Hippocampal formation (tissue), 2 donors: Measurements from ENCODE around the gene ALG2.

ENCODE experiments used
- DNase-seq, 2 donors: peaks; one replicate each; lab custom pipeline; 2025; lab: John Stamatoyannopoulos, UW

The ALG2 gene

DNA sequence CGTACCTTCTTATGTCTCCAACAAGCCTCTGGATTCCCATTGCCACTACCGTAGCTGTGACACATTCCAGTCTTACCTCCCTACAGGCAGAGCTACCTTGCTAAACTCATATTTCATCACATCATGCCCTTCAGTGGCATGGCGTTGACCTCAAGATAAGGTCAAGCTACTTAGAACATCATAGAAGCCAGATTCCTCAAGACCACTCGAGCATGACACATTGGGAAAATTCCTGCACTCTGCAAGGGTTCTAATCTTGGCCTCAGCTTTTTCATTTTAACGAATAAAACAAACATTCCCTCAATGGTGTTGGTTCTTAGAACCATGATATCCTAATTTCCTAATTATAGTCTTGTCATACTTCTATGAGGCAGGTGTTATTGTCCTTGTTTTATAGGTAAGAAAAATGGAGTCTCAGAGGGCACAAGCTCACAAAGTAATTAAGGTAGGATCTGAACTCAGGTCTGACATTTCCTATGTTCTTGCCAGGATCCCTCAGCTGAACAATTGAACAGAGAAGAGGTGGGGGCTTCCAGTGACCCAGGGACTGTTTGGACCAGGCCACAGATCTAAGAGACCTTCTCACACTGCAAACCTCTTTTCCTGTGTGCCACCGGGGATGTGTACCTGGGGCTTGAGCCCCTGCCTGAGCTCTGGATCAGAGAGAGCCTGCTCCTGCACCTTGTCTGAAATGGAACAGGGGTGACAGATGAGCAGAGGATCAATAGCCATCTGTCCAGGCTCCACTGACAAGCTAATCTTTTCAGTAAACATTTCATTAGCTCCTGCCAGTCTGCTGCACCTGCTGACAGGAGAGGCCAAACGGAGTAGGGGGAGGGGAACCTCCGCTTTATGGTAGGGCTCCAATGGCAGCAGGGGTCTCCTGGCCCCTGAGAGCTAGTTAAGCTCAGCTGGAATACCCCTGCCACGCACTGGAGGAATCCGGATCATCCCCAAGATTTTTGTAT lies 49.3 kb downstream of the ALG2 start:
- no peak for DNase-seq

DNA sequence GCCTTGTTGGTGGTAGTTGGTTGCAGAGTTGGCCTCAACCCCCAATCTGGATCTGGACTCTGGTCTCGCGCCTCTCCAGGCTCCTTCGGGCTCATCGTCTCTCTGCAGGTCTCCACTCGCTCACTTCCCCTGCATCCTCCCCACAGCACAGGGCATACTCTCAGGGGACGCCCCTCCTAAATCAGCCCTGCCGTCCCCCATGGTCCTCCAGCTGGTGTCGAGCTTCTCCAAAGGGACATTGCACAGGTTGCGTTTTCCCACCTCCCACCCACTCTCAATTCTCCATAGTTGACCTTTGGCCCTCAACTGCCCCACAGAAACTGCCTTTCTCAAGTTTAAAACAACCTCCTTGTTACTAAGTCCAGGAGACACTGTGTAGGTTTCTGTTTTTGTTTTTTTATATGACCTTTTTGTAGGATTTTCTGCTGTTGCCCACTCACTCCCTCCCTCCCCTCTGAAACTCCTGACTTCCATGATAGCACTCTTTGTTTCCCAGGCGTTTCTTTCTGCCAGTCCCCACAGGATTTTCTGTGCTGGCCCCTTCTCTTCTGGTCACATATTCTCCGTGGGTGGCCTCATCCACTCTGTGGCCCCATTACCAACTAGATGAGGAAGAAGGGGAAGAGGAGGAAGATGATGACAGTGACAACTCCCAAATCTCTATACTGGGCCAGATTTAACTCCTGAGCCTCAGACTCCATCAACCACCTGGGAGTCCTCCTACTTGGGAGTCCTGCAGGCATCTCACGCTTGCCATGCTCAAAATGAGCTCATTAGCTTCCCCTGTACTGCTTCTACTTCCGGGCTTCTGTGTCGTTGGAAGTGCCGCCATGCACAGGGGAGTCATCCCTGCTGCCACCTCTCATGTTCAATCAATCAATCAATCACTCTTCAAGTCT lies 50.3 kb downstream of the ALG2 start:
- DNase-seq = no peak

DNA sequence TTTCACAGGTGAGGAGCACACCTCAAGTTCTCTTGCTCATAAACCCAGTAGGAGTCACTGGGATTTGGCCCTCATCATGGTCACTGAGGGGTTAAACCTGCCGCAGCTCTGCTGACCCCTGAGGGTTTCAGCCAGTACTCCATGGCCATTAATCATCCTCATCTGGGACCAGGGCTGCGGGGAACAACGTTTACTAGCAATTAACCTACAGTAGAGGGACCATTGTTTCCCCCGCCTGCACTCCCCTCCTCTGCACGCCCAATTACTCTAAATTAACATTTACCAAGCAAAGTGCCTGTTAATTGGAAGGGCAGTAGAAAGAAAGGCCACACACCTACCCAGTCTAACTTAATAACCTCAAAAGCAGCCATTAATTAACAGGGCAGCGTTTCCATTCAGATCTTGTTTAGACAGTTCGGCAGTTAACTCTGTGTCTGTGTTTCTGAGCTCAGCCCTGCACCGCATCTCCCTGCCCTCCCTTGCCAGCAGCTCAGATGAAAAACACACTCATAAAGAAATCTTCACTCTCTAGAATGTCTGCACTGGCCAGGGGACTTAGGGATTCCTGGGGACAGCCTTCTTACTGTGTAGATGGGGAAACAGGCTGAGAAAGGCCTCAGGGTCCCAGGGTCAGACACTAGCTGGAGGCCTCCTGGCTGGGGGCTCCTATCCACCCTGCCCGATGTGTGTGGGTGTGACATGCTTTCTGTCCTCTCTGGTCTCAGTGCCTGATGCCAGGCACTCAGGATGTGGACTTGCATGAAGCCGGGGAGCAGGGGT lies 51.6 kb downstream of the ALG2 start:
- no peak for DNase-seq

DNA sequence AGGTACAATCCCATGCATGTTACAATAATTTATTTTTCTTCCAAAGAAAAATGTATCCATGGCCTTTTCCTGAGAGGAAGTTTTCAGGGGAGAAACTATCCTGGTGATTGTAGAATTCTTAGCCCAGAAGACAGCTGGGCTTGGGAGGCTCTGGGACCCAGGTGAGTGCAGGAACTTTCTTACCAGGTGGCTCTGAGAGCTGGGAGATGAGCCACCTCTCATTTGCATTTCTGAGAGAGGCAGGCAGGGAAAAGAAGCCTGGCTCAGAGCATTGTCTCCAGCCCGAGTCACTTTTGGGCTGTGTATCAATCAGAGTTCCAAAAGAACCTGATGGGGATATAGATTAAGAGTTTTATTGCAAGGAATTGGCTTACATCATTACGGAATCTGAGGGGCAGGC lies 52.7 kb downstream of the ALG2 start:
- no peak for DNase-seq

DNA sequence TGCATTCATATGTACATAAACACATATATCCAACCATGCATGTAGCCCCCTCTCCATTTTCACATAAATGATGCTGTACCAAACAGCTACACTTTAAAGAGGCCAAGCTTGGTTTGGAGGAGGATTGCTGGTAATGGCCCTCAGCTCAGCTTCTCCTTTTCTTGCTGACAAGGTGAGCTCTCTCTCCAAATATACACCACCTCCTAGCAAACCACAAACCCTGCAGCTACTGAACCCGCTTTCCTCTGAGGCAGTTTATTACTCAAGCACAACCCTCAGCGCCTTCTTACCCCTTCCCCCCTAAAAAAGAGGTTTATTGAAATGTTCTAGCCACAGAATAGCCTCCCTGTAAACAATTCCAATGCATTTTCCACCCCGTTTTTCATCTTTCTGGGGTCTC lies 54.0 kb downstream of the ALG2 start:
- no peak for DNase-seq

DNA sequence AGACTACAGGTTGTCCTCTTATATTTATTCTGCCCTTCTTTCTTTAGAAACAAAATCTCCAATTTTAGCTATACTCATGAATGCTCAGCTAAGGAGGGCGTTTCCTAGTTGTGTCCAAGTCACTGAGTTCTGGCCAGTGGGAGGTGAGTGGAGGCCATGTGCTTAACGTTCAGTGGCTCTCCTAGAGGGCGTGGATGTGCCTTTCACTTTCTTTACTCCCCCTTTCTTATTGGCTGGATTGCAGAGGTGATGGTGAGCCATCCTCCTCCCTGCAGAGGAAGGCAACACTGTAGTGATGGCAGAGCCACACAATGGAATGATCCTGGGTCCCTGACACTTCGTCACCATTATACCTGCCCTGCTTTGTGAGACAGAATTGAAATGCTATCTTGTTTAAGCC lies 54.6 kb downstream of the ALG2 start:
- DNase-seq = no peak
